ENCODE results near the gene MINK1.
A peak's percentile ranks its signal among the peaks of the same experiment; 100 is the strongest.

Gene MINK1

DNA sequence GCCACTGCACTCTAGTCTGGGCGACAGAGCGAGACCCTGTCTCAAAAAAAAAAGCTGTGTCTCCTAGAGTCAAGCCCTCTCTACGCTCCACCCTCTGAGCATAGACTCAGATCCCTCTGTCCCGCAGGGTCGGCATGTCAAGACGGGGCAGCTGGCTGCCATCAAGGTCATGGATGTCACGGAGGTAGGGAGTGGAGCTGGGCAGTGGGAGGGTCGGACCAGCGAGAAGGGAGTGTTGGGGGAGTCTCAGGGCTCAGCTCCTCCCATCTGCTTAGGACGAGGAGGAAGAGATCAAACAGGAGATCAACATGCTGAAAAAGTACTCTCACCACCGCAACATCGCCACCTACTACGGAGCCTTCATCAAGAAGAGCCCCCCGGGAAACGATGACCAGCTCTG is 47.7 kb downstream of the MINK1 start:
- Histone ChIP-seq H3K4me3 (ENCODE audit: severe bottlenecking) (no peak overlapping the region), H3K9me3 (ENCODE audit: severe bottlenecking) (no peaks in the 10 kb centered on the region), H3K27ac (ENCODE audit: poor library complexity, severe bottlenecking) (no peak overlapping the region), H3K4me1 (ENCODE audit: insufficient read depth, poor library complexity, severe bottlenecking) (no peaks in the 10 kb centered on the region), H3K36me3 (ENCODE audit: low read depth) (peaks cover 81% of the 10 kb centered on the region), H3K27me3 (ENCODE audit: insufficient read depth, poor library complexity, severe bottlenecking) (no peaks in the 10 kb centered on the region)
- TF ChIP-seq, protein P1, sequence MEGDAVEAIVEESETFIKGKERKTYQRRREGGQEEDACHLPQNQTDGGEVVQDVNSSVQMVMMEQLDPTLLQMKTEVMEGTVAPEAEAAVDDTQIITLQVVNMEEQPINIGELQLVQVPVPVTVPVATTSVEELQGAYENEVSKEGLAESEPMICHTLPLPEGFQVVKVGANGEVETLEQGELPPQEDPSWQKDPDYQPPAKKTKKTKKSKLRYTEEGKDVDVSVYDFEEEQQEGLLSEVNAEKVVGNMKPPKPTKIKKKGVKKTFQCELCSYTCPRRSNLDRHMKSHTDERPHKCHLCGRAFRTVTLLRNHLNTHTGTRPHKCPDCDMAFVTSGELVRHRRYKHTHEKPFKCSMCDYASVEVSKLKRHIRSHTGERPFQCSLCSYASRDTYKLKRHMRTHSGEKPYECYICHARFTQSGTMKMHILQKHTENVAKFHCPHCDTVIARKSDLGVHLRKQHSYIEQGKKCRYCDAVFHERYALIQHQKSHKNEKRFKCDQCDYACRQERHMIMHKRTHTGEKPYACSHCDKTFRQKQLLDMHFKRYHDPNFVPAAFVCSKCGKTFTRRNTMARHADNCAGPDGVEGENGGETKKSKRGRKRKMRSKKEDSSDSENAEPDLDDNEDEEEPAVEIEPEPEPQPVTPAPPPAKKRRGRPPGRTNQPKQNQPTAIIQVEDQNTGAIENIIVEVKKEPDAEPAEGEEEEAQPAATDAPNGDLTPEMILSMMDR (IDR thresholded peaks at IDR 0.05; ENCODE audit: poor library complexity, severe bottlenecking): no peak
- no peak for ATAC-seq (ENCODE audit: low read depth)
- peak; percentile 38 for DNase-seq (ENCODE audit: low spot score)

DNA sequence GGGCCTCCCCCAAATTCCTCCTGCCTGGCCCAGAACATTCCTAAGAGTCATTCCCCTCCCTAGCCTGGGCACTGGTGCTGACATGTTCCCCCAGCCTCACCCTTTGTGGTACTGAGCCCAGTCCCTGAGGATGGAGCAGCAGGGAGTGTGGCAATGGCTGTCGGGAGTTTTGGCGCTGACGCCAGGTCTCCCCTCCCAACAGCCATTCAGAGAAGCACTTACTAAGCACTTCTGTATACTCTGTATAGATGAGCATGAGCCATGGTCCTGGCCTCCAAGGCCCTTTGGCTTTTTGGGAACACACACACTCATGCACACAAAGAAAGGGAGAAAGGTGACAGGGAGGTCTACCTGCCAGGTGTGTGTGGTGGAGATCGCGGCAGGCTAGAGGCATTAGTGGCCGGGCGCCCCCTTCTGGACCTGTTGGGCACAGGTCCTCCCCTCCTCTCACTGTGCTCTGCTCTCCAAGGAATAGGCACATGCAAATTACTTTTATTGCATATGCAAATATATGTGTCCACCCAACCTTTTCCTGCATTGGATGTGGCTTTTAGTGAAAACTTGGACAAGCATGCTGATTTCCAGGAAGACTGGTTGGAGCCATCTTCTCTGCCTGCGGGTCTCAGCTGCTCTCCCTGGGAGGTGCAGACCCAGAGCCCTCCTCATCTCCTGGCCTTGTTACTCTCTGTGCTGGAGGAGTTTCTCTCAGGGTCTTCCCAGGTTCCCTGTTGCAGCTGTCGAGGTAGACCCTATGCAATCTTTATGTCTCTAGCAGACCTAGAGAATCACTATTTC is 48.8 kb downstream of the MINK1 start:
- TF ChIP-seq, protein P1 (IDR thresholded peaks at IDR 0.05; ENCODE audit: poor library complexity, severe bottlenecking): peak; percentile 93
- no peaks in the 10 kb centered on the region for H3K27me3 ChIP-seq (ENCODE audit: insufficient read depth, poor library complexity, severe bottlenecking)
- H3K4me1 ChIP-seq (ENCODE audit: insufficient read depth, poor library complexity, severe bottlenecking): no peaks in the 10 kb centered on the region
- peaks cover 86% of the 10 kb centered on the region for H3K36me3 ChIP-seq (ENCODE audit: low read depth)
- H3K27ac ChIP-seq (ENCODE audit: poor library complexity, severe bottlenecking): peak overlapping the region; percentile 11
- H3K4me3 ChIP-seq (ENCODE audit: severe bottlenecking): no peak overlapping the region
- peak; percentile 85 for ATAC-seq (ENCODE audit: low read depth)
- H3K9me3 ChIP-seq (ENCODE audit: severe bottlenecking): no peaks in the 10 kb centered on the region
- peak; percentile 65 for DNase-seq (ENCODE audit: low spot score)

DNA sequence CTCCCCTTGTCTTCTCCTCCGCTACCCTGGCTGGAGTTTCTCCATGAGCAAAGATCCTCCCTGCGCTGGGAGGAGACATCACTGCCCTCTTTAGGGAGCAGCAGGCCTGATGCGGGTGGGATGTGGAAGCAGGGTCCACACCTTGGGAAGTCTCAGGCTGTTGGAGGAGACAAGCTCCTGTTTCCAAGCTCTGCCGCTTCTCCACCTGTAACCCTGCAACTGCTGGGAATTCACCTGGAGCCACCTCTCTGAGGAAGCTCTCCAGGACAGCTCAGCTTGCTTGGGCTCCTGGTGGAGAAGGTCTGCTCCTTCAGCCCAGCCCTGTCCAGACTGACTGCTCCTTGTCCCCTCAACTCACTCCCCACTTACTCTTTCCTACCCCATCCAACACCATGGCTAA is 51.3 kb downstream of the MINK1 start:
- Histone ChIP-seq H3K4me3 (ENCODE audit: severe bottlenecking) (no peak overlapping the region), H3K36me3 (ENCODE audit: low read depth) (peaks cover 93% of the 10 kb centered on the region), H3K27ac (ENCODE audit: poor library complexity, severe bottlenecking) (no peak overlapping the region), H3K27me3 (ENCODE audit: insufficient read depth, poor library complexity, severe bottlenecking) (no peaks in the 10 kb centered on the region), H3K4me1 (ENCODE audit: insufficient read depth, poor library complexity, severe bottlenecking) (no peaks in the 10 kb centered on the region), H3K9me3 (ENCODE audit: severe bottlenecking) (no peaks in the 10 kb centered on the region)
- TF ChIP-seq, protein P1 (IDR thresholded peaks at IDR 0.05; ENCODE audit: poor library complexity, severe bottlenecking): no peak
- DNase-seq (ENCODE audit: low spot score): peak; percentile 35
- ATAC-seq (ENCODE audit: low read depth): no peak

DNA sequence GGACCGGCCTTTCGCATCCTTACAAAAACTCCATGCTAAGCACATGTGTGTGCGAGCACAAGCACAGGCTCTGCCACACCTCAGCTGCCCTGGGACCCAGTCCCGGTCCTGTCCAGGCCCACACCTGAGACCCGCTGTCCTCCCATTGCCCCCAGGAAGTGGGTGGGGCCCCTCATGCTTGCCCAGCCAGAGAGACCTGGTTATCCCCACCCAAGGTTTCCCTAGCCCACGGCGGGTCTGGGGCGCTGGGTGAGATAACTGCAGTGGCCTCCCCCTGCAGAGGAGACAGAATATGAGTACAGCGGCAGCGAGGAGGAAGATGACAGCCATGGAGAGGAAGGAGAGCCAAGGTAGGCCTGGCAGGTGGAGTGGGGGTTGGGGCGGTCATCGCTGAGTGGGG is 53.7 kb downstream of the MINK1 start:
- no peak for ATAC-seq (ENCODE audit: low read depth)
- H3K27ac ChIP-seq (ENCODE audit: poor library complexity, severe bottlenecking): no peak overlapping the region
- TF ChIP-seq, protein P1 (IDR thresholded peaks at IDR 0.05; ENCODE audit: poor library complexity, severe bottlenecking): no peak
- DNase-seq (ENCODE audit: low spot score): no peak
- H3K27me3 ChIP-seq (ENCODE audit: insufficient read depth, poor library complexity, severe bottlenecking): no peaks in the 10 kb centered on the region
- peaks cover 95% of the 10 kb centered on the region for H3K36me3 ChIP-seq (ENCODE audit: low read depth)
- H3K9me3 ChIP-seq (ENCODE audit: severe bottlenecking): no peaks in the 10 kb centered on the region
- H3K4me1 ChIP-seq (ENCODE audit: insufficient read depth, poor library complexity, severe bottlenecking): no peaks in the 10 kb centered on the region
- no peak overlapping the region for H3K4me3 ChIP-seq (ENCODE audit: severe bottlenecking)

DNA sequence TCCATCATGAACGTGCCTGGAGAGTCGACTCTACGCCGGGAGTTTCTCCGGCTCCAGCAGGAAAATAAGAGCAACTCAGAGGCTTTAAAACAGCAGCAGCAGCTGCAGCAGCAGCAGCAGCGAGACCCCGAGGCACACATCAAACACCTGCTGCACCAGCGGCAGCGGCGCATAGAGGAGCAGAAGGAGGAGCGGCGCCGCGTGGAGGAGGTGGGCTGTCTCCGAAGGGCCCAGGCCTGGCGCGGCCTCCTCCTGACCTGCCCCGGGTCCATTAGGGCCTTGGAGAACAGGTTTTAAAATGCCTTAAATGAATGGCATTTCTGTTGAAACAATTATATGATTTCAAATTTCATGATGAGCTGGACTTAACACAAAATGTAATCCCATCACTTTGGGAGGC is 54.4 kb downstream of the MINK1 start:
- ATAC-seq (ENCODE audit: low read depth): no peak
- Histone ChIP-seq H3K9me3 (ENCODE audit: severe bottlenecking) (no peaks in the 10 kb centered on the region), H3K27ac (ENCODE audit: poor library complexity, severe bottlenecking) (no peak overlapping the region), H3K4me3 (ENCODE audit: severe bottlenecking) (no peak overlapping the region), H3K36me3 (ENCODE audit: low read depth) (peaks cover 95% of the 10 kb centered on the region), H3K4me1 (ENCODE audit: insufficient read depth, poor library complexity, severe bottlenecking) (no peaks in the 10 kb centered on the region), H3K27me3 (ENCODE audit: insufficient read depth, poor library complexity, severe bottlenecking) (no peaks in the 10 kb centered on the region)
- TF ChIP-seq, protein P1 (IDR thresholded peaks at IDR 0.05; ENCODE audit: poor library complexity, severe bottlenecking): no peak
- no peak for DNase-seq (ENCODE audit: low spot score)
